ENCODE results near the gene ERC1.
"Not testable (repeated sequence)": the region's sequence is repeated elsewhere in the genome, so short reads cannot be mapped to it uniquely, and the experiment has no call there.

Gene ERC1

DNA sequence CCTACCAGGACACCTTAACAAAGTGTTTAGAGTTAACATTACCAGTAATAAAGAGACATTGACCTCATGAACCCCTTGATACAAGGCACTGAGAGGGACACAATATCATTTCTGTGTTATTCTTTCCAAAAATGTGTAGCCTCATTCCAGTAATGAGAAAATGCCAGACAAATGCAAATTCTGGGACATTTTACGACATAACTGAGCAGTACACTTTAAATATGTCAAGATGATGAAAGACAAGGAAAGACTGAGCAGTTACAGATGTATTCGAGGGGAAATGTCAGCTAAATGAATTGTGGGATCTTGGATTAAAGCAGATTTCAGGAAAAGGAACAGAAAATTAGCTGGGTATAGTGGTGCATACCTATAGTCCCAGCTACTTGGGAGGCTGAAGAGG, 255.6 kb downstream of the ERC1 start:
- no peak for DNase-seq

DNA sequence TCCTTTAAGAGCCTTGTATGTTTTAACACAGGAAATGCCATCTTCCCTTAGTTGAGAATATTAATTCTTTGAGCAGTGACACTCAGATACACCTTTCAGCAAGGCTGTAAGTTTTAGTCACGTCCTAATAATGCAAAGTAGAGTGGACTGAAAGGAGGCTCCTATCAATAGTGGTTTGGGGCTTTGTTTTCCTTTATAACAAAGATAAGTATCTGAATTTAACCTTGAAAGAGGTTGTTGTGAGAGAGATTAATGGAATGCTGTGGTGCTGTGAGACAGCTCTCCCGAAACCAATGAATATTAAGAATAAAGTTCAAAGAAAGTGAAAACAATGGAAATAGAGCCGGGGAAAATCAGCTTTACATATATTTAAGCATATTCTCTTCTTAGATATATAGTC, 259.6 kb downstream of the ERC1 start:
- DNase-seq, result no peak

GRCh38 chr12:1252758-1253157, 261.7 kb downstream of the ERC1 start:
- no peak for DNase-seq

DNA sequence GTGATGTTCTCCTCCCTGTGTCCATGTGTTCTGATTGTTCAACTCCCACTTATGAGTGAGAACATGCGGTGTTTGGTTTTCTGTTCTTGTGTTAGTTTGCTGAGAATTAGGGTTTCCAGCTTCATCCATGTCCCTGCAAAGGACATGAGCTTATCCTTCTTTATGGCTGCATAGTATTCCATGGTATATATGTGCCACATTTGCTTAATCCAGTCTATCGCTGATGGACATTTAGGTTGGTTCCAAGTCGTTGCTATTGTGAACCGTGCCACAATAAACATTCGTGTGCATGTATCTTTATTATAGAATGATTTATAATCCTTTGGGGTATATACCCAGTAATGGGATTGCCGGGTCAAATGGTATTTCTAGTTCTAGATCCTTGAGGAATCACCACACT, 264.1 kb downstream of the ERC1 start:
- not testable (repeated sequence) for DNase-seq

DNA sequence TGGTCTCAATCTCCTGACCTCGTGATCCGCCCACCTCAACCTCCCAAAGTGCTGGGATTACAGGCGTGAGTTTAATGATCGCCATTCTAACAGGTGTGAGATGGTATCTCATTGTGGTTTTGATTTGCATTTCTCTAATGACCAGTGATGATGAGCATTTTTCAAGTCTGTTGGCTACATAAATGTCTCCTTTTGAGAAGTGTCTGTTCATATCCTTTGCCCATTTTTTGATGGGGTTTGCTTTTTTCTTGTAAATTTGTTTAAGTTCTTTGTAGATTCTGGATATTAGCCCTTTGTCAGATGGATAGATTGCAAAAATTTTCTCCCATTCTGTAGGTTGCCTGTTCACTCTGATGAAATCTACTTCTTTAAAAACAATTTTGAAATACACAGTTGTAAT, 264.8 kb downstream of the ERC1 start:
- DNase-seq, result not testable (repeated sequence)

- DNase-seq, result no peak
Observed at GRCh38 chr12:1256285-1256684, 265.3 kb downstream of the ERC1 start.

DNA sequence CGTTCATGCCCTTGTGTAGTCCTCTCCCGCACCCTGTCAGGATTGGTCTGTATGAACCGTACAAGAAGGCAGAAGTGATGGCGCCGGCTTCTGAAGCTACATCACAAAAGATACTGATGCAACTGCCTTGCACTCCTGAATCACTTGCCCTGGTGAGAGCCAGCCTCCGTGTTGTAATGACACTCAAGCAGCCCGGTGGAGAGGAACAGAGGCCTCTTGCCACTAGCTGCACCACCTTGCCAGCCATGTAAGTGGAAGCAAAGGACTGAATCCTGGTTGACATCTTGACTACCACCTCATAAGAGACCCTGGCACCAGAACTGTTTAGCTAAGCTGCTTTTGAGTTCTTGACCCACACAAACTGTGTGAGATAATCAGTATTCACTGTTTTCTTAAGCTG, 266.0 kb downstream of the ERC1 start:
- DNase-seq, result no peak

DNA sequence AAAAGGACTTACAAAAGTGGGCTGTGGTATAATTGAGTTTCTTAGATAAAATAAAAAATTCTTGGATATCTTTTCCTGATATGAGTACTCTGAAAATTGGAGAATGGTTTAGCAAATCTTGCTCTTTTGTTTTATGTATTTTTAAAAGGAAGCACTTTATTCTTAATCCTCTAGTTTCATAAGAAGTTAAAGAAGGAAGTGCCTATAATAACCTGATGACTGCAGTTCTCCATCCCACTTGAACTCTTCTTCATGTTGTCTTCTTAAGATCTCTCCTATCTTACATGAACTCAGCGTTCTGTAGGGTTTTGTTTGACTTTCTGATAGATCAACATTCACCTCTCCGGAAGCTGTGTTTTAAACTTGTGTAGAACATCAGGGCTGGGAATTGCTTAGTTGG, 271.0 kb downstream of the ERC1 start:
- no peak for DNase-seq

GRCh38 chr12:1267243-1267642, 276.2 kb downstream of the ERC1 start:
- DNase-seq, result no peak

- no peak for DNase-seq
Observed at GRCh38 chr12:1272142-1272541, 281.1 kb downstream of the ERC1 start.

GRCh38 chr12:1273051-1273450, 282.0 kb downstream of the ERC1 start:
- DNase-seq, result no peak

GRCh38 chr12:1277905-1278304, 286.9 kb downstream of the ERC1 start:
- no peak for DNase-seq

DNA sequence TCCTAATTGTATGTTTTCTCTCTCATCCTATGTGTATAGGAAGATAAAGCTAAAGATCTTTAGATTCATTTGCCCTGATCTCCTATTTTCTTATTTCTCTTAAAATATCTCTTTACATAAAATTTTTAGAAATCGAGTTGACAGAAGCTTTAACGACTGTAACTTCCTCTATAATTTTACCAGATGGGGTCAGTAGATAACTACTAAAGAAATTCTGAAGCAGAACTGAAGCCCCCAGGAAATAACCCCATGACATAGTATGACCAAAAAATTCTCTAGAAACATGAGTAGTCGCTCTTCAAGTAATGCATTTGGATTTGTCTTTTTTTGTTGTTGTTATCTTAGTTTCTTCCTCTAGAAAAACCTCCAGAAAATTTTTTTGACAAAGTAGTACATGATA, 288.0 kb downstream of the ERC1 start:
- no peak for DNase-seq

GRCh38 chr12:1280059-1280458, 289.0 kb downstream of the ERC1 start:
- DNase-seq, result no peak

DNA sequence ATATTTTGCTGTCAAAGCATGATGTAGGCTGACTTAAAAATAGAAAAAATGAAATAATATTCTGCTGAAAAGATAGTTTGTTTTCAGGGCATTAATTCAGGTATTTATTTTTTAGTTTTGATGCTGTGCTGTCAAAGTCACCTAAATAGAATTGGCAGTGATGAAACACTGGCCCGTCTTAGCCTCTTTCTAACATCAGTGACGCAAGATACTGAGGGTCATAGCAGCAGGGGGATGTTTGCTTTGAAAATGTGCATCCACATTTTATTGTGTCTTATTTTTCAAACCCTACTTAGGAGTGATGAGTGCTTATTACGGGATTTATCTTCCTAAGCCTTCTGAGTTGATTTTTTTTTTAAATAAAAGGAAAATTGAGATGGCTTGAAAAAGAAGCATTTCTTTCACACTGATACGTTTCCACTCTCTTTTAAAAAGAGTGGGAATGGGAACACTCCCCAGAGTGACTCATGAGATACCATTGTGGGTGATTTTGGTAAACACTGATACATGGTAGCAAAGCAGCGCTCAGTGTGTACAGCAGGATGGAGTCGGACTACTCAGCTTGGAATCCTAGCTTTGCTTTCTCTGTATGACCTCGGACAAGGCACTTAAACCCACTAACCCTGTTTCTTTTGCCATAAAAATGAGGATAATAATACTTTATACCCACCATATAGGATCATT, 290.8 kb downstream of the ERC1 start:
- DNase-seq, result no peak

DNA sequence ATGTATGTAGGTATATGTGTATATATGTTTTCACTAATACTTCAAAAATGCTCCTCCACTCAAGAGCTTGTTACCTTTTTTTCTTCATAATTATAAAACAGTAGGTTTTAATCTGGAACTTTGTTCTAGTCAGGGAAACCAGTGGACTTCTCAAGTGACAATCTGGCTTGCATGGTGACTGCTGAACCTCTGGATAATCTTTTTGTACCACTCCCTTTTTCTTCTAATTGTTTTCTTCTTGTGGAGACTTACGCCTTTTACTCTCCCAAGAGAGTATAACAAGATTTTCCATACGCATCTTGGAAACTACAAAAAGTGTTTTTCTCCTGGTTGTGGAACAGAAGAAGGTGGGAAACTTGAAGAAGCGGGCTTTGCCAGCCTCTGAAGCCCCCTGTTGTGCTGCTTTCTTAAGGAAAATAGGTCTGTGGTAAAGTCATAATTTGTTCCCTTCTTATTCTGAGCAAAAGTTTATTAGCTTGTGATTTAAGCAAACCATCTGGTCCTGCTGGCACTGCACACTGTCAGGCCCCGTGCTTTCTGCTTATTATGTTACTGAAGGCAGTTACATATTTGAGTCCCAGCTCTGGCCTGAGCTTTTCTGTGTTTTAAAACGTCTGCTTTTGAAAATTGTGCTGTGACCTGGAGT, 291.8 kb downstream of the ERC1 start:
- DNase-seq, result no peak

DNA sequence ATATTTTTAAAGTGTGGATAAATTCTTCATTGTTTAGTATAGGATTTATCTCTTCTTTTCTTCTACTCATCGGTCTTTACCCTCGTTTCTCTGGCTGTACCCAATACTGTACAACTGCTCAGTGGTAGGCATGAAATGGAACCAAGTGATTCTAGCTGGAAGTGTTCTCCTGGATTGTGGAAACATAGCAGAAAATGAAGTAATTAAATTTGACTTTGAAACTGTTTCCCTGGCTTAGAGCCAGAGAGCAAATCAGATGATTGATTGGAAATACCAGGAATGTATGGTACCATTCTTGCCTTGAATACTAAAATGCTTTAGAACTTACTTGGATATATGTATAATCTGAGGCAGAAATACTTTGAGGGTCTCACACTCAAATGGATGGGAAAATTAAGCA, 292.3 kb downstream of the ERC1 start:
- DNase-seq, result no peak

DNA sequence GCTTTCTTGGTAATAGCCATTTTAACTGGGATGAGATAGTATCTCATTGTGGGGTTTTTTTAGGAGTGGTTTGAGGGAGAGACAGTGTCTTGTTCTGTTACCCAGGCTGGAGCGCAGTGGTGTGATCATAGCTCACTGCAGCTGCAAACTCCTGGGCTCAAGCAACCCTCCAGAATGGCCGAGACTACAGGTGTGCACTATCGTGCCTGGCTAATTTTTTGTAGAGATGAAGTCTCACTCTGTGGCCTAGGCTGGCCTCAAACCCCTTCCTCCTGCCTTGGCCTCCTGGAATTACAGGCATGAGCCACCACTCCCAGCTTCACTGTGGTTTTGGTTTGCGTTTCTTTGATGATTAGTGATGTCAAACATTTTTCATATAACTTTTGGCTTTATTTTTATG, 293.6 kb downstream of the ERC1 start:
- no peak for DNase-seq

DNA sequence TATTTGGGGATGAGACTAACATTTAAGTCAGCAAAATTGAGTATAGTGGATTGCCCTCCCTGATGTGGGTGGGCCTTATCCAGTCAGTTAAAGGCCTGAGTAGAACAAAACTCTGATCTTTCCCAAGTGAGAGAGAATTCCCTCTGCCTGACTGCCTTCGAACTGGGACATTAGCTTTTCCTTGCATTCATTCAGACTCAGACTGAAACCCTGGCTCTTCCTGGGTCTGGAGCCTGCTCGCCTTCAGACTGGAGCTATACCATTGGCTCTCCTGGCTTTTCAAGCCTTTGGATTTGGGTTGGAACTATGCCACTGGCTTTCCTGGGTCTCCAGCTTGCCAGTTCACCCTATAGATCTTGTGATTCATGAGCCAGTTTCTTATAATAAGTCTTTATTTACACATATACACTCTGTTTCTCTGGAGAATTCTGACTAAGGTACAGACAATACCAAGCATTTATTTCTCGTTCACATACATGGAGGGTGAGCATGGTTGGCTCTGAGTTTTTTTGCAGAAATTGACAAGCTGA, 296.5 kb downstream of the ERC1 start:
- no peak for DNase-seq

DNA sequence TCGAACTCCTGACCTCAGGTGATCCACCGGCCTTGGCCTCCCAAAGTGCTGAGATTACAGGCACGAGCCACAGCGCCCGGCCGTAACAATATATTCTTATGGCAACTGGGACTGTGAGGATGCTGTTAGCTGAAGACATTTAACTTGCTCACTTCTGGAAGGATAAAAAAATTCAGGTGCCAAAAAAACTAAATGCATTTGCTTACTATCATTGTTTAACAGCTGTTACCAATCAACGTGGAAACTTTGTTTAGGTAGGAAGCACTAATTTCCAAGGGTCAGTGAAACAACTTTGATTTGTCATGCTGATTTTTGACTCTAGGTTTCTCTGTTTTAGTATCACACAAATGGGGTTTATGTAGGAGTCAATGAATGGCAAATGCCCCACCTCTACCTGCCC, 297.3 kb downstream of the ERC1 start:
- no peak for DNase-seq

DNA sequence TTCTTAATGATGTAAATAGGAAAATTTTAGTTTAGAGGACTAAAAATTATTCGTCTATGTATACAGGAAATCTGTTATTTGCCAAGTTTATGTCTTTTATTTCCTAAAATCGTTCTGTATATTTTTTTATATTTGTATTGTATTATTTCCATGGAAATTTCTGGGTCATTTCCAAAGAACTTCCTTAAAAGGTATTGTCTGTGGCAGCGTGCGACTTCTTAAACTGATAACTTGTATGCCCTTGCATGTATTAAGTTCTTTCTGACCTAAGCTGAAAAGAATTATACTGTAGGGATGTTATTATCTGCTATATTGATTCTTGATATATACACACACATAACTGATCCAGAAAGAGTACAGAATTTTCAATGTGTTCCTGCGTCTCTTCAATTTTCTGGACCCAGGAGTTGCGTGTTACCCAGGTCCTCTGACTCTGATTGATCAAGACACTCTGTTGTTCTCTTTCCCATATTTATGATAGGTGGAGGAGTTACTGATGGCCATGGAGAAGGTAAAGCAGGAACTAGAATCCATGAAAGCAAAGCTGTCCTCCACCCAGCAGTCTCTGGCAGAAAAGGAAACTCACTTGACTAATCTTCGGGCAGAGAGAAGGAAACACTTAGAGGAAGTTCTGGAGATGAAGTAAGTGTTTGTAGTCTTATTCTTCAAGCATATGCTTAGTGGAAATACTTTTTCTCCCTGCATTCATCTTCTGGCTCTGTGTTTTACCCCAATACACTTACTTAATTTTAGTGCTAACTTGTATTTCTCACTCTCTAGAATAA, 298.5 kb downstream of the ERC1 start:
- no peak for DNase-seq

- DNase-seq, result no peak
Observed at GRCh38 chr12:1290716-1291115, 299.7 kb downstream of the ERC1 start.

- no peak for DNase-seq
Observed at GRCh38 chr12:1291601-1292332, 300.7 kb downstream of the ERC1 start.

All from SHP77 (cell line).